Osteoblast (primary cell): Measurements from ENCODE around the gene TMEM9. TPM values are rescaled to one million over a fixed set of nuclear protein-coding genes. Genes with fewer than 3 reads are reported as not detected.

Experiments
- DNase-seq: peaks from one replicate; pipeline ENCODE4 v3.0.0; 2011; ENCODE audit warnings: low spot score, mixed read lengths; ENCODE audit not compliant: insufficient read length; ENCODE audit errors: missing footprints
- H2AFZ ChIP-seq: 2 replicates; pipeline ENCODE4 v1.6.0; 2011; ENCODE audit warnings: mild to moderate bottlenecking, low read length
- H3K27ac ChIP-seq: 2 replicates; pipeline ENCODE4 v1.5.1; 2011; ENCODE audit warnings: mild to moderate bottlenecking, low read depth, low read length, moderate library complexity
- H3K27me3 ChIP-seq: 2 replicates; pipeline ENCODE4 v1.6.0; 2012; ENCODE audit warnings: mild to moderate bottlenecking, control low read depth, inconsistent platforms, low read length, moderate library complexity; ENCODE audit not compliant: insufficient read depth
- H3K36me3 ChIP-seq: 2 replicates; pipeline ENCODE4 v1.5.1; 2011; ENCODE audit warnings: mild to moderate bottlenecking, low read length, control low read depth, moderate library complexity; ENCODE audit not compliant: insufficient read depth
- H3K4me1 ChIP-seq: 2 replicates; pipeline ENCODE4 v1.5.1; 2011; ENCODE audit warnings: mild to moderate bottlenecking, low read length, control low read depth, moderate library complexity; ENCODE audit not compliant: insufficient read depth
- H3K4me2 ChIP-seq: 2 replicates; pipeline ENCODE4 v1.6.0; 2011; ENCODE audit warnings: mild to moderate bottlenecking, low read length; ENCODE audit not compliant: insufficient read depth
- H3K4me3 ChIP-seq: fragments of 200-600 bp; sonication (generic); 3 replicates; pipeline ENCODE4 v1.5.1; 2012; ENCODE audit warnings: mild to moderate bottlenecking, low read length, inconsistent platforms; ENCODE audit not compliant: insufficient read depth
- H3K79me2 ChIP-seq: 2 replicates; pipeline ENCODE4 v1.6.0; 2012; ENCODE audit warnings: mild to moderate bottlenecking, low read length, control low read depth, inconsistent platforms; ENCODE audit not compliant: insufficient read depth
- H3K9me3 ChIP-seq: 2 replicates; pipeline ENCODE4 v1.5.1; 2011; ENCODE audit warnings: low read depth, low read length, control low read depth
- H4K20me1 ChIP-seq: 2 replicates; pipeline ENCODE4 v1.6.0; 2012; ENCODE audit warnings: mild to moderate bottlenecking, low read length, control low read depth; ENCODE audit not compliant: insufficient read depth
- CTCF ChIP-seq: IDR thresholded peaks from 2 replicates; pipeline ENCODE4 v1.5.1; 2011; ENCODE audit warnings: mild to moderate bottlenecking, low read depth, low read length, moderate library complexity; ENCODE audit errors: extremely low read depth
- total RNA-seq: library from RNA; depleted of rRNA; stranded (reverse); fragments of >200 nt; gene quantifications from 2 replicates; pipeline ENCODE4 v1.2.3, GENCODE V29; 2012

Gene TMEM9
- total RNA-seq, 1 donor, result 45.6 TPM

GRCh38 chr1:201171063-201172036, 17.1 kb upstream of the TMEM9 start:
- peak; percentile 29 for TF ChIP-seq CTCF
- H3K4me2 ChIP-seq, result peak overlapping the region; percentile 95
- peak overlapping the region; percentile 87 for H3K4me3 ChIP-seq
- peaks cover 14% of the 10 kb centered on the region for H3K4me1 ChIP-seq
- H3K36me3 ChIP-seq, result no peaks in the 10 kb centered on the region
- H3K27ac ChIP-seq, result peak overlapping the region; percentile 75
- no peaks in the 10 kb centered on the region for H3K9me3 ChIP-seq
- H4K20me1 ChIP-seq, result no peaks in the 10 kb centered on the region
- H3K79me2 ChIP-seq, result no peaks in the 10 kb centered on the region
- peaks cover 17% of the 10 kb centered on the region for H3K27me3 ChIP-seq
- peak; percentile 80 for DNase-seq
- H2AFZ ChIP-seq, result peak overlapping the region; percentile 95

- Histone ChIP-seq H3K27me3 (peaks cover 23% of the 10 kb centered on the region), H2AFZ (peak overlapping the region; percentile 95), H3K4me3 (peak overlapping the region; percentile 87), H3K9me3 (no peaks in the 10 kb centered on the region), H3K4me1 (peaks cover 14% of the 10 kb centered on the region), H4K20me1 (no peaks in the 10 kb centered on the region), H3K4me2 (peak overlapping the region; percentile 95), H3K27ac (peak overlapping the region; percentile 75), H3K79me2 (no peaks in the 10 kb centered on the region), H3K36me3 (no peaks in the 10 kb centered on the region)
- peak; percentile 98 for DNase-seq
- no peak for TF ChIP-seq CTCF
These were observed 16.3 kb upstream of the TMEM9 start for GRCh38 chr1:201170533-201171062.

DNA sequence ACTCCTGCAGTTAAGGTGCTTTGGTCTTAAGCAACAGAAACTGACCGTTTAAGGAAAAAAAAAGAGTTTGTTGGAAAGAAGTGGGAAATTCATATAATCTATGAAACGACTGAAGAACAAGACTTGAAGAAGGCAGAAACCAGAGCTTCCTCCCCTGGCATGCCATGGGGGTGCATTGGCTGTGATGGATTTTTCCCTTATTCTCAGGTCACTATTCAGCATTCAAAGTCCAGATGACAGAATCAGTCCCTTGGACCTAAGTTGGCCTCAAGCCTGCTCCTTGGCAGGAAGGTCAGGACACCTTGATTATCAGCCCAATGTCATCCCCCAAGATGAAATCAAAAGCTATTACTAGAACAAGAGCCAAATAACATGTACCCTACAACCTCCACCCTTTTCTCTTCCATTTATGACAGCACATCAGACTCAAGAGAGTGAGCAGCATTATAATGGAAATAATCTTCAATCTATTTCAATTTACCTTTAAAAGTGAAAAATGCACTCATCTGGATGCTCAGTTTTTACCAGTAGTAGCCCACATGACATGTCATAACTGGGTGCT, 15.8 kb upstream of the TMEM9 start:
- no peak for DNase-seq
- peaks cover 14% of the 10 kb centered on the region for H3K4me1 ChIP-seq
- H3K36me3 ChIP-seq, result no peaks in the 10 kb centered on the region
- H3K27me3 ChIP-seq, result peaks cover 26% of the 10 kb centered on the region
- no peaks in the 10 kb centered on the region for H4K20me1 ChIP-seq
- H2AFZ ChIP-seq, result peak overlapping the region; percentile 95
- H3K9me3 ChIP-seq, result no peaks in the 10 kb centered on the region
- TF ChIP-seq CTCF, result no peak
- no peaks in the 10 kb centered on the region for H3K79me2 ChIP-seq
- H3K27ac ChIP-seq, result peak overlapping the region; percentile 35
- peak overlapping the region; percentile 95 for H3K4me2 ChIP-seq
- peak overlapping the region; percentile 87 for H3K4me3 ChIP-seq

- Histone ChIP-seq H4K20me1 (no peaks in the 10 kb centered on the region), H3K9me3 (no peaks in the 10 kb centered on the region), H3K27me3 (peaks cover 31% of the 10 kb centered on the region), H3K4me3 (no peak overlapping the region), H3K36me3 (no peaks in the 10 kb centered on the region), H3K4me2 (no peak overlapping the region), H3K79me2 (no peaks in the 10 kb centered on the region), H2AFZ (no peak overlapping the region), H3K4me1 (peaks cover 14% of the 10 kb centered on the region), H3K27ac (no peak overlapping the region)
- DNase-seq, result no peak
- no peak for TF ChIP-seq CTCF
These were observed 14.9 kb upstream of the TMEM9 start for GRCh38 chr1:201169203-201169602.
